Caco-2 (cell line): ENCODE data around the gene AASDH. TPM values are rescaled to one million over a fixed set of nuclear protein-coding genes. Genes with fewer than 3 reads are reported as not detected.

Experiments
- BruUV-seq: library from RNA; stranded (reverse); fragments of 400-500 nt; replicated peaks from 2 replicates; lab custom pipeline; 2021; lab: Mats Ljungman, UMichigan
- CTCF ChIA-PET: fragments of 300-600 bp; sonication (Branson Sonifier 250); formaldehyde crosslinking; loops from one replicate; lab custom pipeline; 2022; ENCODE audit warnings: antibody characterized with exemption; lab: Charles Lee
- POLR2A ChIA-PET: fragments of 300-600 bp; sonication (Branson Sonifier 250); formaldehyde crosslinking; loops from one replicate; lab custom pipeline; 2022; ENCODE audit warnings: antibody characterized with exemption; lab: Charles Lee
- DNase-seq, 2 experiments: peaks; one replicate each; pipeline versions ENCODE4 v3.0.0 to v3.0.0-alpha.2; 2020 to 2022
- H3K27me3 ChIP-seq: replicated peaks from 2 replicates; pipeline ENCODE4 v1.6.0; 2011; ENCODE audit warnings: low read length; ENCODE audit not compliant: control insufficient read depth, insufficient read depth
- H3K36me3 ChIP-seq: 2 replicates; pipeline ENCODE4 v1.5.1; 2011; ENCODE audit warnings: low read length; ENCODE audit not compliant: control insufficient read depth, insufficient read depth
- H3K4me1 ChIP-seq: fragments of 250-450 bp; sonication (Bioruptor Pico); 2 replicates; pipeline ENCODE4 v1.5.1; 2020; ENCODE audit warnings: mild to moderate bottlenecking
- H3K4me3 ChIP-seq: 2 replicates; pipeline ENCODE4 v1.5.1; 2011; ENCODE audit warnings: low read depth, mild to moderate bottlenecking, control low read depth, low read length
- H3K9me3 ChIP-seq: fragments of 250-450 bp; sonication (Bioruptor Pico); 2 replicates; pipeline ENCODE4 v1.5.1; 2020; ENCODE audit warnings: mild to moderate bottlenecking, moderate library complexity
- H3K27ac Mint-ChIP-seq: one replicate; pipeline ENCODE4 v1.8.0; 2022; ENCODE audit warnings: mixed read lengths; ENCODE audit not compliant: unreplicated experiment
- H3K27me3 Mint-ChIP-seq: one replicate; pipeline ENCODE4 v1.8.0; 2022; ENCODE audit warnings: mixed read lengths; ENCODE audit not compliant: insufficient read depth, unreplicated experiment
- H3K36me3 Mint-ChIP-seq: one replicate; pipeline ENCODE4 v1.8.0; 2022; ENCODE audit warnings: mild to moderate bottlenecking, mixed read lengths; ENCODE audit not compliant: insufficient read depth, unreplicated experiment
- H3K4me1 Mint-ChIP-seq: one replicate; pipeline ENCODE4 v1.8.0; 2022; ENCODE audit warnings: low read depth, mixed read lengths; ENCODE audit not compliant: unreplicated experiment
- H3K4me3 Mint-ChIP-seq: one replicate; pipeline ENCODE4 v1.8.0; 2022; ENCODE audit warnings: mild to moderate bottlenecking, moderate library complexity, mixed read lengths; ENCODE audit not compliant: unreplicated experiment
- H3K9me3 Mint-ChIP-seq: one replicate; pipeline ENCODE4 v1.8.0; 2022; ENCODE audit warnings: mixed read lengths; ENCODE audit not compliant: unreplicated experiment
- CTCF ChIP-seq, 2 experiments: fragments of 200-600 bp in 1 of 2; IDR thresholded peaks; 1 replicate in 1 of 2; 2 replicates in 1 of 2; pipeline versions ENCODE4 v1.5.1 to v1.8.0; 2011 to 2022; ENCODE audit warnings: antibody characterized with exemption in 1 of 2, control low read depth in 1 of 2, inconsistent platforms in 1 of 2, low read depth in 1 of 2, low read length in 1 of 2, mild to moderate bottlenecking in 1 of 2, moderate library complexity in 1 of 2; ENCODE audit not compliant: insufficient read depth in 1 of 2, severe bottlenecking in 1 of 2, unreplicated experiment in 1 of 2
- intact Hi-C: fragments of 100-400 bp; cut with micrococcal nuclease; formaldehyde crosslinking; loops from one replicate; pipeline ENCODE4 v1.10.0; 2022; ENCODE audit not compliant: unreplicated experiment
- total RNA-seq: library from RNA; stranded (reverse); gene quantifications from 2 replicates; pipeline ENCODE4 v1.2.3, GENCODE V29; 2022

Gene AASDH
- total RNA-seq, 1 experiment from 2014 or later: 12.8 TPM

- CTCF ChIA-PET: no interaction called here
- POLR2A ChIA-PET: no interaction called here
These were observed 27.2 kb downstream of the AASDH start for GRCh38 chr4:56360071-56360470.

GRCh38 chr4:56356650-56357049, 30.6 kb downstream of the AASDH start:
- H3K27me3 Mint-ChIP-seq: no peaks in the 10 kb centered on the region
- CTCF ChIA-PET: no interaction called here
- POLR2A ChIA-PET: no interaction called here

More at GRCh38 chr4:56360071-56360470, 27.2 kb downstream of the AASDH start:
- Mint-ChIP-seq H3K9me3 (peaks cover 10% of the 10 kb centered on the region), H3K4me3 (no peak overlapping the region), H3K36me3 (no peaks in the 10 kb centered on the region), H3K4me1 (no peaks in the 10 kb centered on the region), H3K27ac (no peak overlapping the region), H3K27me3 (no peaks in the 10 kb centered on the region)
- no peaks in the 10 kb centered on the region for H3K9me3 ChIP-seq
- intact Hi-C loops: no loop called here
- H3K4me3 ChIP-seq: no peak overlapping the region
- BruUV-seq: no TSS peak
- no peaks in the 10 kb centered on the region for H3K4me1 ChIP-seq
- no peaks in the 10 kb centered on the region for H3K36me3 ChIP-seq
- TF ChIP-seq CTCF (IDR thresholded peaks at IDR 0.05; ENCODE audit: insufficient read depth in 1 of 2, low read depth in 1 of 2, low read length in 1 of 2, severe bottlenecking in 1 of 2, unreplicated experiment in 1 of 2): no peak
- H3K27me3 ChIP-seq: no peaks in the 10 kb centered on the region
- no peak for DNase-seq

GRCh38 chr4:56348576-56348975, 38.7 kb downstream of the AASDH start:
- DNase-seq: no peak
- Mint-ChIP-seq H3K27me3 (no peaks in the 10 kb centered on the region), H3K9me3 (no peaks in the 10 kb centered on the region), H3K36me3 (peaks cover 4% of the 10 kb centered on the region), H3K4me1 (no peaks in the 10 kb centered on the region), H3K4me3 (no peak overlapping the region), H3K27ac (no peak overlapping the region)
- no TSS peak for BruUV-seq
- intact Hi-C loops: no loop called here
- no peaks in the 10 kb centered on the region for H3K36me3 ChIP-seq
- H3K27me3 ChIP-seq: no peaks in the 10 kb centered on the region
- ChIA-PET POLR2A (no interaction called here), CTCF (no interaction called here)
- H3K4me3 ChIP-seq: no peak overlapping the region
- H3K9me3 ChIP-seq: no peaks in the 10 kb centered on the region
- H3K4me1 ChIP-seq: no peaks in the 10 kb centered on the region
- no peak for TF ChIP-seq CTCF (IDR thresholded peaks at IDR 0.05; ENCODE audit: insufficient read depth in 1 of 2, low read depth in 1 of 2, low read length in 1 of 2, severe bottlenecking in 1 of 2, unreplicated experiment in 1 of 2)

More at GRCh38 chr4:56356650-56357049, 30.6 kb downstream of the AASDH start:
- no peak overlapping the region for H3K27ac Mint-ChIP-seq
- TF ChIP-seq CTCF (IDR thresholded peaks at IDR 0.05; ENCODE audit: insufficient read depth in 1 of 2, low read depth in 1 of 2, low read length in 1 of 2, severe bottlenecking in 1 of 2, unreplicated experiment in 1 of 2): no peak
- Histone ChIP-seq H3K4me3 (no peak overlapping the region), H3K27me3 (no peaks in the 10 kb centered on the region), H3K36me3 (no peaks in the 10 kb centered on the region), H3K9me3 (no peaks in the 10 kb centered on the region), H3K4me1 (no peaks in the 10 kb centered on the region)
- BruUV-seq: no TSS peak
- no peak for DNase-seq
- no peaks in the 10 kb centered on the region for H3K36me3 Mint-ChIP-seq
- H3K9me3 Mint-ChIP-seq: no peaks in the 10 kb centered on the region
- intact Hi-C loops: no loop called here
- H3K4me1 Mint-ChIP-seq: no peaks in the 10 kb centered on the region
- H3K4me3 Mint-ChIP-seq: no peak overlapping the region
